HG02588 (cell line): ENCODE measurements around the gene VPS13A.
"Not testable (repeated sequence)": the region's sequence is repeated elsewhere in the genome, so short reads cannot be mapped to it uniquely, and the experiment has no call there.

Experiments
- ATAC-seq: cut with Tn5 transposase; IDR thresholded peaks from one replicate; pipeline ENCODE4 v1.9.1; 2021; ENCODE audit warnings: mild to moderate bottlenecking, moderate library complexity; ENCODE audit not compliant: unreplicated experiment

Gene VPS13A

DNA sequence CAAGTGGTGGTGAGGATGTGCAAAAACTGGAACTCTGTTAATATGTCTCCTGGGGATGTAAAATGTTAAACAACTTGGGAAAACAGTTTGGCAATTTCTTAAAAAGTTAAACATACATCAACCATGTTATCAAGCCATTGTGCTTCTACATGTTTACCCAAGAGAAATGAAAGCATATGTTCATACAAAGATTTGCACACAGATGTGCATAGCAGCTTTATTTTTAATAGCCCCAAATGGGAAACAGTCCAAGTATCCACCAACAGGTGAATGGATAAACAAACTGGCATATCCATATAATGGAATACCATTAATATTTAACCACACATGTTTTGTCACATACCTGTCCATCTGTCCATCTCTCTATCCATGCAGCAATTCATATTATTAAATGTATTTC is 6.2 kb downstream of the VPS13A start:
- no peak for ATAC-seq

- no peak for ATAC-seq
Observed at GRCh38 chr9:77188242-77188641, 10.9 kb downstream of the VPS13A start.

- ATAC-seq, result no peak
Observed at GRCh38 chr9:77194423-77194822, 17.1 kb downstream of the VPS13A start.

DNA sequence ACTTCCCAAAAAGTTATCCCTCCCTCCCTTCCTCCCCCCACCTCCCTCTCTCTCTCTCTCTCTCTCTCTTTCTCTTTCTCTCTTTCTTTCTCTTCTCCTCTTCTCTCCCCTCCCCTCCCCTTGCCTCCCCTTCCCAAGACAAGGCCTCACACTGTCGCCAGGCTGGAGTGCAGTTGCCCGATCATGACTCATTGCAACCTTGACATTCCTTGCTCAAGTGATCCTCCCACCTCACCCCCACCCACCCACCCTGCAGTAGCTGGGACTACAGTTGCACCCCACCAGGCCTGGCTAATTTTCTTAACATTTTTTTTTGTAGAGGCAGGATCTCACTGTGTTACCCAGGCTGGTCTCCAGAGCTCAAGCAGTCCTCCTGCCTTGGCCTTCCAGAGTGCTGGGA is 32.8 kb downstream of the VPS13A start:
- no peak for ATAC-seq

- no peak for ATAC-seq
Observed at GRCh38 chr9:77211561-77211960, 34.2 kb downstream of the VPS13A start.

DNA sequence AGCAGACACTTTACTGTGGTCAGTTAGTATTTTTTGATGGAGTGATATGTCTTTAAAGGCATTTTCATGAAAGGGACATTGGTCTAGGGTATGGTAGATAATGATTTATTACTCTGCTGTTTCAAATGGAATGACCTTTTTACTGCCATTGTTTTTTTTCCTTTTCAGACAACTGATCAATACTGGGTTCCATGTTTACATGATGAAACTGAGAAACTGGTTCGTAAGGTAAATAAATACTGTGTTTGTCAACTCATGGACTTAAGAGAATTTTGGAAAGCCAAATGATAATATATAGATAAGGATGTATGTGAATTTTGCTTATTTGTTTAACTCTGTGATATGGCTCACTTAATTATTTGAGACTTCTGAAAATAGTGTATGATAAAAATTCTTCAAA is 35.5 kb downstream of the VPS13A start:
- no peak for ATAC-seq

- ATAC-seq, result no peak
Observed at GRCh38 chr9:77215874-77216273, 38.5 kb downstream of the VPS13A start.

GRCh38 chr9:77218612-77219011 is 41.3 kb downstream of the VPS13A start:
- ATAC-seq, result no peak

DNA sequence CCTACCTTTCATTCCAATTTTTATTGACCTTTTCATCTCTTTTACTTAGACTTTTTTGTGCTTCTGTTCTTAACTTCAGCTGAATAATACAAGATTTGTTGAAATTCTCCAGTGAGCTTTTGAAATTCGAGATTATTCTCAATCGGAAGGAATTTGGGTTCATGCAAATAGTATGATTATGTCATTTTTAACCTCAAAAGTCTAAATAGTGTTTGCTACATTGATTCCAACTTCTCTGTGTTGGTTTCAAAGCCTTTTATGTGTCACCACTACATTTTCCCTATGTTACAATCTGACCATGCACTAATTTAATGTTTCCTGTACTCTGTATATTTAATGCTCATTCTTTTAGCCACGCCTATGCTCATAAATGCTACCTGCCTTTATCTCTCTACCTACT is 44.1 kb downstream of the VPS13A start:
- ATAC-seq, result no peak

- ATAC-seq, result no peak
Observed at GRCh38 chr9:77224746-77225312, 47.5 kb downstream of the VPS13A start.

- no peak for ATAC-seq
Observed at GRCh38 chr9:77236693-77237092, 59.4 kb downstream of the VPS13A start.

GRCh38 chr9:77237896-77238295 is 60.6 kb downstream of the VPS13A start:
- no peak for ATAC-seq

GRCh38 chr9:77251050-77251449 is 73.7 kb downstream of the VPS13A start:
- no peak for ATAC-seq

DNA sequence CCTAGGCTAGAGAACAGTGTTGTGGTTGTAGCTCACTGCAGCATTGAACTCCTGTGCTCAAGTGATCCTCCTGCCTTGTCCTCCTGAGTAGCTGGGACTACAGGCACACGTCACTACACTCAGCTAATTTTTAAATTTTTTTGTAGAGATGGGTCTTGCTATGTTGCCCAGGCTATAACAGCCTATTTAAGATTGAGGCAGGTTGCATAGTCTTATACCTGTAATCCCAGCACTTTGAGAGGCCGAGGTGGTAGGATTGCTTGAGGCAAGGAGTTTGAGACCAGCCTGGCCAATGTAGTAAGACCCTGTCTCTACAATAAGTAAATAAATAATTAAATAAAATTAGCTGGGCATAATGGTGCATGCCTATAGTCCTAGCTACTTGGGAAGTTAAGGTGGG is 79.9 kb downstream of the VPS13A start:
- ATAC-seq, result no peak

DNA sequence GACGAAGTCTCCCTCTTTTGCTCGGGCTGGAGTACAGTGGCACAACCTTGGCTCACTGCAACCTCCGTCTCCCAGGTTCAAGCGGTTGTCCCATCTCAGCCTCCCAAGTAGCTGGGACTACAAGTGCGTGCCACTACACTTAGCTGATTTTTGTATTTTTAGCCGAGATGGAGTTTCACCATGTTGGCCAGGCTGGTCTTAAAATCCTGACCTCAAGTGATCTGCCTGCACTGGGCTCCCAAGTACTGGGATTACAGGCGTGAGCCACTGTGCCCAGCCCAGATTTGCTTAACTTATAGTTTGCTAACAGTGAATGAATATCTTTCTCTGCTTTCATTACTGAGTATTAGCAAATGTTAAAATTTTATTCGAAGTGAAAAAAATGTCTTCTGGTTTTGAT is 84.3 kb downstream of the VPS13A start:
- no peak for ATAC-seq

DNA sequence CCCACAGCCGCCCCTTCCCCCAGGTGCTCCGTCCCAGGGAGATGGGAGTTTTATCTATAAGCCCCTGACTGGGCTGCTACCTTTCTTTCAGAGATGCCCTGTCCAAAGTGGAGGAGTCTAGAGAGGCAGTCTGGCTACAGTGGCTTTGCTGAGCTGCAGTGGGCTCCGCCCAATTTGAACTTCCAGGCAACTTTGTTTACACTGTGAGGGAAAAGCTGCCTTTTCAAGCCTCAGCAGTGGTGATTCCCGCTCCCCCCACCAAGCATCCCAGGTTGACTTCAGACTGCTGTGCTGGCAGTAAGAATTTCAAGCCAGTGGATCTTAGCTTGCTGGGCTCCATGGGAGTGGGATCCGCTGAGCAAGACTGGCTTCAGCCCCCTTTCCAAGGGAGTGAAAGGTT is 90.4 kb downstream of the VPS13A start:
- not testable (repeated sequence) for ATAC-seq

- no peak for ATAC-seq
Observed at GRCh38 chr9:77271023-77271690, 93.8 kb downstream of the VPS13A start.

DNA sequence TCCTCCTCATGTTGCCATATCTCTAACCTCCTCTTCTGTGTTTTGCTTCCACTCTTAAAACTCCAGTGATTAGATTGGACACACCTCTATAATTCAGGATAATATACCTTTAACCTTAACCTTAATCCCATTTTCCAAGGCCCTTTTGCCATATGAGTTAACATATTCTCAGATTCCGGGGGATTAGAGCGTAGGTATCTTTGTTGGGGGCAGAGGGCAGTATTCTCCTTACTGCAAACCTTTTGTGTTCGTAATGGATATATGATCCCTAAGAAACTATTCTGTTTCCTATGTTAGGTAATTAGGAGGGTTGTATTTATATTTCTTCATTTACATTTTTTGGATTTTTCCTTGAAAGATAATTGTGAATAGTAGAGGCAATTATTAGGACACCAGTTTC is 99.5 kb downstream of the VPS13A start:
- no peak for ATAC-seq

DNA sequence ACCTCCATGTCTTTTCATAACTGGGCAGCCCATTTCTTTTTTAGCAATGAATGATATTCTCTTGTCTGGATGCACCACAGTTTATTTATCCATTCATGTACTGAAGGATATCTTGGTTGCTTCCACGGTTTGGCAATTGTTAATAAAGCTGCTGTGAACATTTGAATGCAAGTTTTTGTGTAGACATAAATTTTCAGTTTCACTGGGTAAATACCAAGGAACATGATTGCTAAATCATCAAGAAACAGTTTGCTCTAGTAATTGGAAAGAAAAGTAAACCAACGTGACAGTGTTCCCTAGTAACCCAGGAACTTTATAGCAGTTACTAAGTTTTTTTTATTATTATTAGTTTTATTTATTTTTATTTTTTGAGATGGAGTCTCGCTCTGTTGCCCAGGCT is 100.4 kb downstream of the VPS13A start:
- ATAC-seq, result no peak

GRCh38 chr9:77283991-77284390 is 106.7 kb downstream of the VPS13A start:
- no peak for ATAC-seq

GRCh38 chr9:77284616-77285015 is 107.3 kb downstream of the VPS13A start:
- ATAC-seq, result no peak

GRCh38 chr9:77290373-77290772 is 113.0 kb downstream of the VPS13A start:
- no peak for ATAC-seq

DNA sequence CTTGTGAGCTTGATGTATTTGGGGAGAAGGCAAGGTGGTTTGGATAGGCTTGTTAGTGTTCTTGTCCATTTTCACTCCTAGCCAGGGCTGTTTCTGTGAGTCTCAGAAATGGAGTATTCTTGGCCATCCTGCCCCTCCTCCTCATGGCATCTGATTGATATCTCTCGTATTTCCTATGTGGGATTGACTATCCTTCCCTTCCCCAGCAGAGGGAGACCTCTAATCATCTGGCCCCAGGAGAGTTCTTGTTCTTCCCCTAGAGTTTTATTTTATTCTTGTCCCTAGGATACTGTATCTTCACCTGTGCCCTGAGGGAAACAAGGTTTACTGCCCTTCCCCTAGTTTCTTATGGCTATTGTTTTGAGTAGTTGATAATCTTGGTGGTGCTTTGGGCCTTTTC is 114.4 kb downstream of the VPS13A start:
- no peak for ATAC-seq
